Ascending aorta (tissue), 2 donors: ENCODE measurements around the gene MECR. TPM values are rescaled to one million over a fixed set of nuclear protein-coding genes. Genes with fewer than 3 reads are reported as not detected.
"Not testable (repeated sequence)": the region's sequence is repeated elsewhere in the genome, so short reads cannot be mapped to it uniquely, and the experiment has no call there.

Source experiments
- DNase-seq, 2 donors: peaks; one replicate each; pipeline ENCODE4 v3.0.0-alpha.2; 2019; ENCODE audit warnings: low spot score in 2 of 2
- H3K27ac ChIP-seq, 2 donors: fragments of 200-600 bp; sonication (generic); one replicate each; pipeline ENCODE4 v1.5.1; 2016 to 2017; ENCODE audit warnings: mild to moderate bottlenecking in 1 of 2
- H3K27me3 ChIP-seq: fragments of 200-600 bp; sonication (generic); one replicate; pipeline ENCODE4 v1.5.1; 2017
- H3K36me3 ChIP-seq, 2 donors: fragments of 200-600 bp; sonication (generic); one replicate each; pipeline ENCODE4 v1.5.1; 2016
- H3K4me1 ChIP-seq, 2 donors: fragments of 200-600 bp; sonication (generic); one replicate each; pipeline ENCODE4 v1.5.1; 2016 to 2017; ENCODE audit warnings: mild to moderate bottlenecking in 1 of 2
- H3K4me3 ChIP-seq, 2 donors: fragments of 200-600 bp; sonication (generic); one replicate each; pipeline ENCODE4 v1.5.1; 2016 to 2017; ENCODE audit warnings: mild to moderate bottlenecking in 1 of 2
- H3K9me3 ChIP-seq, 2 donors: fragments of 200-600 bp; sonication (generic); one replicate each; pipeline ENCODE4 v1.5.1; 2016
- CTCF ChIP-seq, 3 experiments: fragments of 200-600 bp in 2 of 3; fragments of 450-650 bp in 1 of 3; sonication (generic) in 2 of 3; IDR thresholded peaks; one replicate each; pipeline ENCODE4 v1.5.1; 2016 to 2019; ENCODE audit warnings: antibody characterized with exemption in 3 of 3, mild to moderate bottlenecking in 1 of 3, moderate library complexity in 1 of 3
- intact Hi-C: fragments of 100-400 bp; cut with DNase I; formaldehyde crosslinking; loops from one replicate; pipeline ENCODE4 v1.15.1; 2023
- total RNA-seq: library from RNA; depleted of rRNA; stranded (reverse); fragments of >200 nt; gene quantifications from one replicate; pipeline ENCODE4 v1.1.0, GENCODE V29; 2016

Gene MECR
- total RNA-seq, 1 donor from 2014 or later: 1.2 TPM

DNA sequence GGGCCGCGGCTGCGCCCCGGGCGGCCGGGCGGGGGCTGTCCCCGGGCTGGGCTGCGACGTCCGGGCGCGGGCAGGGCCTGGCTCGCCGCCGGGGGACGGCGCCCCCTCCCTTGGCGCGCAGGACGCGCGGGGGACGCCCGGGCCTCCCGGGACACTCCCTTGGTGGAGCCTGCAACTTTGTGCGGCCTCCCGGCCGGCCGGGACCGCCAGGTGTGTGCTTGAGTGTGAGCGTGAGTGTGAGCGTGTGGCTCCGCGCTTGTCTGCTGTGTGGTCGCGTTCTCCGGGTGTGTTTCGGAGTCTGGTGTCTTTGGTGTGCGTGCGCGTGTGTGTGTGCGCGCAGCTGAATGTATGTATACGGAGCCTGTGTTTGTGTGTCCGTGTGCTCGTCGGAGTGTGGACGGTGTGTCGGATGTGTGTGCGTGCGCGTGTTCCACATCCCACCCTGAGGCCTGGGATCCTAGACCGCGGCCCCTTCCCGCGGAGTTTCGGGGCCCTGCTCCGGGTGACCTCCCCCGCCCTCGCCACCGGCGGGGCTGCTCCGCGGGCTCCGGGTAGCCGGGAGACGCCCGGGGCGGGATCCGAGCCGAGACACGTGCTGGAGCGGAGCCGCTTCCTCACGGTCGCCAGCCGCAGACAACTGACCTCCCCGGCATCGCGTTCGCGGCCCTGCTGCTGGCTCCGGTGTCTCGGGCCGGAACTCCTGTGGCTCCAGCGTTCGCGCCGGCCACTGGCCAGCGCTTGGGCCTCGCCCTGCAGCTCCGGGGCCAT is 7.3 kb upstream of the MECR start:
- Histone ChIP-seq H3K36me3 (no peaks in the 10 kb centered on the region), H3K4me3 (peak overlapping the region; percentile 80 to 98), H3K27me3 (no peaks in the 10 kb centered on the region), H3K9me3 (no peaks in the 10 kb centered on the region), H3K27ac (peak overlapping the region; percentile 80 to 82), H3K4me1 (peaks cover 6 to 15% of the 10 kb centered on the region in 2 donors)
- intact Hi-C loops: loop anchor here (2.0 to 5.0 kb wide), 4 partner anchors 215 to 873 kb away; no protein-coding TSS in a partner anchor
- no peak for TF ChIP-seq CTCF (IDR thresholded peaks at IDR 0.05)
- peak in 1 of 2 donors; percentile 72 for DNase-seq

GRCh38 chr1:29237129-29237821 is 6.5 kb upstream of the MECR start:
- peak overlapping the region; percentile 80 to 98 for H3K4me3 ChIP-seq
- peak overlapping the region; percentile 60 to 79 for H3K27ac ChIP-seq
- H3K4me1 ChIP-seq: peaks cover 6 to 15% of the 10 kb centered on the region in 2 donors
- H3K9me3 ChIP-seq: no peaks in the 10 kb centered on the region
- no peaks in the 10 kb centered on the region for H3K27me3 ChIP-seq
- no peaks in the 10 kb centered on the region for H3K36me3 ChIP-seq
- TF ChIP-seq CTCF (IDR thresholded peaks at IDR 0.05): no peak
- peak in 1 of 2 donors; percentile 78 for DNase-seq
- intact Hi-C loops: loop anchor here (2.0 to 5.0 kb wide), 4 partner anchors 216 to 874 kb away; no protein-coding TSS in a partner anchor

DNA sequence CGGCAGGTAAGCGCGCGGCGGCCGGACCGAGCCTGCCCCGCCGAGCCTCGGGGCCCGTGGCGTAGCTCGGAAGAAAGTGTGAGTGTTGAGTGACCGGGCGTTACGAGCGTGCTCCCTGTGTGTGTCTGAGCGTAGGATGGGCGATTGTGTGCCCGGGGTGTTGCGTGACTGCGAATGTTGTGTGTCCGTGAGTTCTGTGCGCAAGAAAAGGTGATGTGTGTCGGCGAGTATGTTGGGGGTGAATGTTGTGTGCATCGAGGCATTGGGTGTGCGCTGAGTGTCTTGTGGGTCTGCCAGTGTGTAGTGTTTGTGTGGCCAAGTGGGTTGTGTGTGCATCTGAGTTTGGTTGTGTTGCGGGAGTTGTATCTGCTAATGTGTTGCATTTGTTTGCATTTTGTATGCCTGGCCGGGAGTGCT is 6.0 kb upstream of the MECR start:
- TF ChIP-seq CTCF (IDR thresholded peaks at IDR 0.05): no peak
- H3K27ac ChIP-seq: peak overlapping the region; percentile 60 to 79
- DNase-seq: no peak
- peak overlapping the region; percentile 80 to 98 for H3K4me3 ChIP-seq
- peaks cover 6 to 15% of the 10 kb centered on the region in 2 donors for H3K4me1 ChIP-seq
- H3K27me3 ChIP-seq: no peaks in the 10 kb centered on the region
- no peaks in the 10 kb centered on the region for H3K36me3 ChIP-seq
- H3K9me3 ChIP-seq: no peaks in the 10 kb centered on the region
- intact Hi-C loops: loop anchor here (1.0 to 5.0 kb wide), 7 partner anchors 216 to 1472 kb away; no protein-coding TSS in a partner anchor

- H3K27me3 ChIP-seq: no peaks in the 10 kb centered on the region
- no peaks in the 10 kb centered on the region for H3K9me3 ChIP-seq
- peak within 1 kb of the TSS; percentile 60 to 79 for H3K27ac ChIP-seq
These were observed 5.4 kb upstream of the MECR start, which contains the start of gene PTPRU for GRCh38 chr1:29235955-29236711. Gene PTPRU, plus strand, starts transcription at chr1:29236522. Its CDS starts 123 bp downstream, at chr1:29236645.

GRCh38 chr1:29234881-29235280 is 4.1 kb upstream of the MECR start:
- intact Hi-C loops: loop anchor here (5.0 kb wide), 1 partner anchor 612 kb away; no protein-coding TSS in a partner anchor
- H3K4me1 ChIP-seq: peaks cover 6 to 25% of the 10 kb centered on the region in 2 donors
- not testable (repeated sequence) for DNase-seq

More at GRCh38 chr1:29235955-29236711, 5.4 kb upstream of the MECR start, which contains the start of gene PTPRU:
- Histone ChIP-seq H3K4me3 (peak within 1 kb of the TSS; percentile 80 to 98), H3K36me3 (no peaks in the 10 kb centered on the region), H3K4me1 (peaks cover 6 to 18% of the 10 kb centered on the region in 2 donors)
- peak; percentile 37 to 99 (median 60) for TF ChIP-seq CTCF (IDR thresholded peaks at IDR 0.05)
- intact Hi-C loops: loop anchor here (1.0 to 5.0 kb wide), 7 partner anchors 217 to 1472 kb away; no protein-coding TSS in a partner anchor
- DNase-seq: peak in 1 of 2 donors; percentile 83

More at GRCh38 chr1:29234881-29235280, 4.1 kb upstream of the MECR start:
- H3K27me3 ChIP-seq, H3K4me3 ChIP-seq, H3K9me3 ChIP-seq, H3K36me3 ChIP-seq, H3K27ac ChIP-seq: not testable (repeated sequence)
